Measurements from ENCODE around the gene B3GNT8. TPM values are rescaled to one million over a fixed set of nuclear protein-coding genes. Genes with fewer than 3 reads are reported as not detected.

The B3GNT8 gene
- total RNA-seq, 1 experiment from 2014 or later: not detected

DNA sequence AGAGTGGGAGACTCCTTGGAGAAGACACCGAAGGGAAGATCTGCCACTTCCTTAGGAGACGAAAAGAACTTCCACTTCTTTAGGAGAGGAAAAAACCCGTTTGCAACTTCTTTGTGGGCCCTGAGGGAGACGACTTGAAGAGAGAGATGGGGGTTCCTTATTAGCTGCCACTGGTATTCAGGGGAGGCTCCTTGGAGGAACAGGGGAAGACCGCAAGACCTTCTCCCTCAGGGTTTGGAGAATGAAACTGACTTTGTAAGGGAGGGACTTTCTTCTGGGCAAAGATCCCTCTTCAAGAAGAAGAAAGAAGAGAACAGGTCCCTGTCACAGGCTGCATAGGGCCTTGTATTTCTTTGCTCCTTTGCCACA is 29.1 kb downstream of the B3GNT8 start:
- TF ChIP-seq CEBPB (IDR thresholded peaks at IDR 0.05; ENCODE audit: low read depth) (no peak), FOSL1 (IDR thresholded peaks at IDR 0.05; ENCODE audit: low read depth) (no peak), TCF7L2 (IDR thresholded peaks at IDR 0.05; ENCODE audit: borderline replicate concordance, extremely low read depth, insufficient read depth, insufficient read length) (no peak), EZH2 (IDR thresholded peaks at IDR 0.05) (no peak), ZFX (IDR thresholded peaks at IDR 0.05) (no peak)
- TF ChIP-seq, protein P1, sequence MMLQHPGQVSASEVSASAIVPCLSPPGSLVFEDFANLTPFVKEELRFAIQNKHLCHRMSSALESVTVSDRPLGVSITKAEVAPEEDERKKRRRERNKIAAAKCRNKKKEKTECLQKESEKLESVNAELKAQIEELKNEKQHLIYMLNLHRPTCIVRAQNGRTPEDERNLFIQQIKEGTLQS (IDR thresholded peaks at IDR 0.05): no peak
- RAD21 ChIA-PET (ENCODE audit: low non-redundant PET in 1 of 2, low total read pairs in 2 of 2, uncharacterized antibody in 2 of 2, unreplicated experiment in 2 of 2): no interaction called here

GRCh38 chr19:41397086-41398049 is 29.8 kb downstream of the B3GNT8 start, which contains the start of the genes BCKDHA and EXOSC5:
BCKDHA (plus strand) TSS chr19:41397818; CDS start chr19:41397828, 10 bp downstream.
EXOSC5 (minus strand) TSS chr19:41397359; CDS start chr19:41397328, 31 bp downstream.
- ChIA-PET POLR2A (no interaction called here), RAD21 (ENCODE audit: low non-redundant PET in 1 of 2, low total read pairs in 2 of 2, uncharacterized antibody in 2 of 2, unreplicated experiment in 2 of 2) (no interaction called here), CTCF (no interaction called here)
- H3K36me3 ChIP-seq (ENCODE audit: control insufficient read depth in 1 of 2, insufficient read depth in 2 of 2, low read length in 2 of 2): no peaks in the 10 kb centered on the region
- peak within 1 kb of the TSS; percentile 65 for H3K27ac ChIP-seq (ENCODE audit: low read depth, low read length)
- intact Hi-C loops (cut with micrococcal nuclease): loop anchor here (1.0 kb wide), 1 partner anchor 42 kb away; the partner anchor contains the start of gene DMAC2
- H3K4me1 ChIP-seq (ENCODE audit: control insufficient read depth in 1 of 2, insufficient read depth in 2 of 2, low read length in 2 of 2): peaks cover 12 to 21% of the 10 kb centered on the region in 2 experiments
- H3K4me2 ChIP-seq (ENCODE audit: low read length): peak within 1 kb of the TSS; percentile 83
- ATAC-seq: peak; percentile 96
- H4K20me1 ChIP-seq (ENCODE audit: insufficient read depth): no peaks in the 10 kb centered on the region
- TSS peak; percentile 74 for BruUV-seq (replicated peaks)
- no peak for TF ChIP-seq FOSL1 (IDR thresholded peaks at IDR 0.05; ENCODE audit: low read depth)
- peak; percentile 84 for TF ChIP-seq SP1 (IDR thresholded peaks at IDR 0.05; ENCODE audit: low read depth)
- no peak for TF ChIP-seq CBX3 (IDR thresholded peaks at IDR 0.05; ENCODE audit: low read depth)
- peak; percentile 95 for TF ChIP-seq YY1 (IDR thresholded peaks at IDR 0.05; ENCODE audit: extremely low read depth, insufficient replicate concordance, low read depth, low read length)
- TF ChIP-seq POLR2AphosphoS5 (IDR thresholded peaks at IDR 0.05; ENCODE audit: low read depth, low read length): peak; percentile 83
- TF ChIP-seq SIN3A (IDR thresholded peaks at IDR 0.05; ENCODE audit: low read depth): peak; percentile 99
- TF ChIP-seq, protein P2, sequence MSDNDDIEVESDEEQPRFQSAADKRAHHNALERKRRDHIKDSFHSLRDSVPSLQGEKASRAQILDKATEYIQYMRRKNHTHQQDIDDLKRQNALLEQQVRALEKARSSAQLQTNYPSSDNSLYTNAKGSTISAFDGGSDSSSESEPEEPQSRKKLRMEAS (IDR thresholded peaks at IDR 0.05): peak; percentile 100
- TF ChIP-seq ELF1 (IDR thresholded peaks at IDR 0.05; ENCODE audit: borderline replicate concordance, low read depth): peak; percentile 52; the same call in 1 of the 2 replicates
- no peak within 1 kb of the TSS for H2AFZ ChIP-seq (ENCODE audit: low read depth, low read length, poor library complexity, severe bottlenecking)
- H3K79me2 ChIP-seq (ENCODE audit: insufficient read depth, low read length): peaks cover 42% of the 10 kb centered on the region
- peak within 1 kb of the TSS; percentile 92 for H3K9ac ChIP-seq (ENCODE audit: low read length)
- no peaks in the 10 kb centered on the region for H3K9me2 ChIP-seq (ENCODE audit: insufficient read depth)
- no peaks in the 10 kb centered on the region for H3K27me3 ChIP-seq (ENCODE audit: insufficient read depth, low read length)
- H3K9me3 ChIP-seq (ENCODE audit: control insufficient read depth in 1 of 2, insufficient read depth in 1 of 2, low read depth in 1 of 2, low read length in 2 of 2): no peaks in the 10 kb centered on the region
- DNase-seq (ENCODE audit: low read depth, low spot score): peak; percentile 100
- peak within 1 kb of the TSS; percentile 60 to 93 for H3K4me3 ChIP-seq (replicated peaks in 1 of 2; ENCODE audit: low read depth in 1 of 2, low read length in 2 of 2)

More for the DNA sequence above, 29.1 kb downstream of the B3GNT8 start:
- H3K4me3 ChIP-seq (replicated peaks in 1 of 2; ENCODE audit: low read depth in 1 of 2, low read length in 2 of 2): peak overlapping the region; percentile 60 to 93
- H3K4me2 ChIP-seq (ENCODE audit: low read length): peak overlapping the region; percentile 83
- H3K9me2 ChIP-seq (ENCODE audit: insufficient read depth): no peaks in the 10 kb centered on the region
- intact Hi-C loops (cut with micrococcal nuclease): no loop called here
- peaks cover 42% of the 10 kb centered on the region for H3K79me2 ChIP-seq (ENCODE audit: insufficient read depth, low read length)
- CTCF ChIA-PET: no interaction called here
- H3K27ac ChIP-seq (ENCODE audit: low read depth, low read length): peak overlapping the region; percentile 65
- ATAC-seq: 0 out of 2 replicates have a peak, but pooled peaks have one; percentile 2
- no peak for DNase-seq (ENCODE audit: low read depth, low spot score)
- H3K36me3 ChIP-seq (ENCODE audit: control insufficient read depth in 1 of 2, insufficient read depth in 2 of 2, low read length in 2 of 2): no peaks in the 10 kb centered on the region
- BruUV-seq (replicated peaks): no TSS peak
- H2AFZ ChIP-seq (ENCODE audit: low read depth, low read length, poor library complexity, severe bottlenecking): no peak overlapping the region
- H3K9me3 ChIP-seq (ENCODE audit: control insufficient read depth in 1 of 2, insufficient read depth in 1 of 2, low read depth in 1 of 2, low read length in 2 of 2): no peaks in the 10 kb centered on the region
- no peaks in the 10 kb centered on the region for H3K27me3 ChIP-seq (ENCODE audit: insufficient read depth, low read length)
- POLR2A ChIA-PET: no interaction called here
- H4K20me1 ChIP-seq (ENCODE audit: insufficient read depth): no peaks in the 10 kb centered on the region
- H3K4me1 ChIP-seq (ENCODE audit: control insufficient read depth in 1 of 2, insufficient read depth in 2 of 2, low read length in 2 of 2): peaks cover 12 to 21% of the 10 kb centered on the region in 2 experiments
- H3K9ac ChIP-seq (ENCODE audit: low read length): peak overlapping the region; percentile 92

Measured in HCT116 (cell line).